ENCODE data around the gene SLC39A5. TPM values are rescaled to one million over a fixed set of nuclear protein-coding genes. Genes with fewer than 3 reads are reported as not detected.

SLC39A5 gene
- total RNA-seq, 1 donor from 2014 or later, result not detected

- peaks cover 44% of the 10 kb centered on the region for H3K36me3 Mint-ChIP-seq (ENCODE audit: unreplicated experiment)
These were observed 17.5 kb upstream of the SLC39A5 start for GRCh38 chr12:56212361-56212760.

DNA sequence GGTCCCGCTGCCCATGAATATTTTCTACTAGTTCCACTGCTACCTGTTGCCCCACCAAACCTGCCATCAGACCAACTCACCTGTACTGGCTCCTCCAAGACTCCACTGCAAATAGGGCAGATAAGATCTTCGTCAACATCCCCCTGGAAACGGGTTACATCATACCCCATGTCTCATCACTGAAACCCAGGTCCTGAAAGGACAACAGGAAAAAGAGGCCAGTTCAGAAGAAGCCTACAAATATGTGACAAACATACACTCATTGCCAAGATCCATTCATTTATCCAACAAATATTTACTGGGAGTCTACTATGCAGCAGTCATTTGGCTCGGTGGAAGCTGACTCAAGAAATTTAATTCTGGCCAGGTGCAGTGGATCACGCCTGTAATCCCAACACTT is 16.0 kb upstream of the SLC39A5 start:
- H3K27ac Mint-ChIP-seq (ENCODE audit: unreplicated experiment), result no peak overlapping the region
- DNase-seq (ENCODE audit: extremely low spot score, unreplicated experiment), result no peak
- peaks cover 3% of the 10 kb centered on the region for H3K4me1 Mint-ChIP-seq (ENCODE audit: unreplicated experiment)
- peaks cover 39% of the 10 kb centered on the region for H3K36me3 Mint-ChIP-seq (ENCODE audit: unreplicated experiment)
- H3K4me3 Mint-ChIP-seq (ENCODE audit: unreplicated experiment), result no peak overlapping the region
- no peak for TF ChIP-seq CTCF (IDR thresholded peaks at IDR 0.05)
- H3K27me3 Mint-ChIP-seq (ENCODE audit: unreplicated experiment), result no peaks in the 10 kb centered on the region
- H3K9me3 Mint-ChIP-seq (ENCODE audit: unreplicated experiment), result no peaks in the 10 kb centered on the region

More at GRCh38 chr12:56212361-56212760, 17.5 kb upstream of the SLC39A5 start:
- no peak for DNase-seq (ENCODE audit: extremely low spot score, unreplicated experiment)
- no peaks in the 10 kb centered on the region for H3K9me3 Mint-ChIP-seq (ENCODE audit: unreplicated experiment)
- no peak overlapping the region for H3K4me3 Mint-ChIP-seq (ENCODE audit: unreplicated experiment)
- no peaks in the 10 kb centered on the region for H3K27me3 Mint-ChIP-seq (ENCODE audit: unreplicated experiment)
- TF ChIP-seq CTCF (IDR thresholded peaks at IDR 0.05), result no peak
- no peak overlapping the region for H3K27ac Mint-ChIP-seq (ENCODE audit: unreplicated experiment)
- peaks cover 3% of the 10 kb centered on the region for H3K4me1 Mint-ChIP-seq (ENCODE audit: unreplicated experiment)

- H3K4me3 Mint-ChIP-seq (ENCODE audit: unreplicated experiment), result no peak overlapping the region
- no peaks in the 10 kb centered on the region for H3K27me3 Mint-ChIP-seq (ENCODE audit: unreplicated experiment)
- no peaks in the 10 kb centered on the region for H3K9me3 Mint-ChIP-seq (ENCODE audit: unreplicated experiment)
- peaks cover 29% of the 10 kb centered on the region for H3K36me3 Mint-ChIP-seq (ENCODE audit: unreplicated experiment)
- peaks cover 9% of the 10 kb centered on the region for H3K4me1 Mint-ChIP-seq (ENCODE audit: unreplicated experiment)
- no peak for DNase-seq (ENCODE audit: extremely low spot score, unreplicated experiment)
- H3K27ac Mint-ChIP-seq (ENCODE audit: unreplicated experiment), result no peak overlapping the region
- no peak for TF ChIP-seq CTCF (IDR thresholded peaks at IDR 0.05)
These were observed 13.4 kb upstream of the SLC39A5 start for GRCh38 chr12:56216461-56216860.

GRCh38 chr12:56219840-56220239 is 10.0 kb upstream of the SLC39A5 start:
- TF ChIP-seq CTCF (IDR thresholded peaks at IDR 0.05), result no peak
- Mint-ChIP-seq H3K27me3 (ENCODE audit: unreplicated experiment) (no peaks in the 10 kb centered on the region), H3K27ac (ENCODE audit: unreplicated experiment) (peak overlapping the region; percentile 57), H3K9me3 (ENCODE audit: unreplicated experiment) (no peaks in the 10 kb centered on the region), H3K4me1 (ENCODE audit: unreplicated experiment) (peaks cover 32% of the 10 kb centered on the region), H3K36me3 (ENCODE audit: unreplicated experiment) (peaks cover 10% of the 10 kb centered on the region), H3K4me3 (ENCODE audit: unreplicated experiment) (peak overlapping the region; percentile 22)
- DNase-seq (ENCODE audit: extremely low spot score, unreplicated experiment), result no peak

- Mint-ChIP-seq H3K36me3 (ENCODE audit: unreplicated experiment) (peaks cover 6% of the 10 kb centered on the region), H3K4me1 (ENCODE audit: unreplicated experiment) (peaks cover 40% of the 10 kb centered on the region), H3K9me3 (ENCODE audit: unreplicated experiment) (no peaks in the 10 kb centered on the region), H3K27ac (ENCODE audit: unreplicated experiment) (peak overlapping the region; percentile 99), H3K27me3 (ENCODE audit: unreplicated experiment) (no peaks in the 10 kb centered on the region), H3K4me3 (ENCODE audit: unreplicated experiment) (peak overlapping the region; percentile 99)
- no peak for DNase-seq (ENCODE audit: extremely low spot score, unreplicated experiment)
- TF ChIP-seq CTCF (IDR thresholded peaks at IDR 0.05), result no peak
These were observed 9.1 kb upstream of the SLC39A5 start for GRCh38 chr12:56220611-56221231.

Data from osteocyte (in vitro differentiated cells).